HG03139 (cell line): ENCODE data around the gene DUSP15.
A peak's percentile ranks its signal among the peaks of the same experiment; 100 is the strongest.
"Not testable (repeated sequence)": the region's sequence is repeated elsewhere in the genome, so short reads cannot be mapped to it uniquely, and the experiment has no call there.

Experiments
- ATAC-seq: cut with Tn5 transposase; IDR thresholded peaks from one replicate; pipeline ENCODE4 v1.9.1; 2021; ENCODE audit not compliant: unreplicated experiment

Gene DUSP15

GRCh38 chr20:31824125-31824485 is 46.2 kb downstream of the DUSP15 start:
- ATAC-seq, result no peak

- ATAC-seq, result no peak
Observed at GRCh38 chr20:31823360-31824124, 46.8 kb downstream of the DUSP15 start.

GRCh38 chr20:31822421-31823330 is 47.7 kb downstream of the DUSP15 start:
- peak; percentile 57 for ATAC-seq

GRCh38 chr20:31821427-31821826 is 48.9 kb downstream of the DUSP15 start:
- ATAC-seq, result no peak

GRCh38 chr20:31820228-31820627 is 50.1 kb downstream of the DUSP15 start:
- ATAC-seq, result no peak

- no peak for ATAC-seq
Observed at GRCh38 chr20:31819083-31819784, 51.1 kb downstream of the DUSP15 start, which contains the start of gene MYLK2. MYLK2 (plus strand) TSS chr20:31819356; CDS start chr20:31819581, 225 bp downstream.

GRCh38 chr20:31818376-31818908 is 51.9 kb downstream of the DUSP15 start:
- no peak for ATAC-seq

GRCh38 chr20:31817461-31817860 is 52.9 kb downstream of the DUSP15 start:
- no peak for ATAC-seq

- no peak for ATAC-seq
Observed at GRCh38 chr20:31816221-31816620, 54.1 kb downstream of the DUSP15 start.

GRCh38 chr20:31815408-31816188 is 54.7 kb downstream of the DUSP15 start:
- ATAC-seq, result no peak

GRCh38 chr20:31814142-31814541 is 56.2 kb downstream of the DUSP15 start:
- not testable (repeated sequence) for ATAC-seq

GRCh38 chr20:31813611-31814010 is 56.7 kb downstream of the DUSP15 start:
- no peak for ATAC-seq

- no peak for ATAC-seq
Observed at GRCh38 chr20:31811796-31812728, 58.3 kb downstream of the DUSP15 start.

GRCh38 chr20:31811198-31811597 is 59.1 kb downstream of the DUSP15 start:
- ATAC-seq, result no peak
